ENCODE data around the gene NASP. TPM values are rescaled to one million over a fixed set of nuclear protein-coding genes. Genes with fewer than 3 reads are reported as not detected.

NASP gene
- total RNA-seq, 1 experiment from 2014 or later: 514 TPM

GRCh38 chr1:45573231-45573804 is 10.5 kb upstream of the NASP start:
- no peak overlapping the region for H2BK15ac ChIP-seq (ENCODE audit: low read depth, low read length)
- peak; percentile 64 for DNase-seq
- peaks cover 34 to 37% of the 10 kb centered on the region in 2 experiments for H3K4me1 Mint-ChIP-seq
- no peak overlapping the region for H3K23ac ChIP-seq (ENCODE audit: insufficient read length, low read depth, low read length)
- no peaks in the 10 kb centered on the region for H4K20me1 ChIP-seq (ENCODE audit: control insufficient read depth, insufficient read depth, insufficient read length)
- TF ChIP-seq, protein P1, sequence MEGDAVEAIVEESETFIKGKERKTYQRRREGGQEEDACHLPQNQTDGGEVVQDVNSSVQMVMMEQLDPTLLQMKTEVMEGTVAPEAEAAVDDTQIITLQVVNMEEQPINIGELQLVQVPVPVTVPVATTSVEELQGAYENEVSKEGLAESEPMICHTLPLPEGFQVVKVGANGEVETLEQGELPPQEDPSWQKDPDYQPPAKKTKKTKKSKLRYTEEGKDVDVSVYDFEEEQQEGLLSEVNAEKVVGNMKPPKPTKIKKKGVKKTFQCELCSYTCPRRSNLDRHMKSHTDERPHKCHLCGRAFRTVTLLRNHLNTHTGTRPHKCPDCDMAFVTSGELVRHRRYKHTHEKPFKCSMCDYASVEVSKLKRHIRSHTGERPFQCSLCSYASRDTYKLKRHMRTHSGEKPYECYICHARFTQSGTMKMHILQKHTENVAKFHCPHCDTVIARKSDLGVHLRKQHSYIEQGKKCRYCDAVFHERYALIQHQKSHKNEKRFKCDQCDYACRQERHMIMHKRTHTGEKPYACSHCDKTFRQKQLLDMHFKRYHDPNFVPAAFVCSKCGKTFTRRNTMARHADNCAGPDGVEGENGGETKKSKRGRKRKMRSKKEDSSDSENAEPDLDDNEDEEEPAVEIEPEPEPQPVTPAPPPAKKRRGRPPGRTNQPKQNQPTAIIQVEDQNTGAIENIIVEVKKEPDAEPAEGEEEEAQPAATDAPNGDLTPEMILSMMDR (conservative IDR thresholded peaks at IDR 0.05): no peak
- peak overlapping the region; percentile 0 to 64 (median 5) for H3K27ac Mint-ChIP-seq
- no peaks in the 10 kb centered on the region for H3K79me1 ChIP-seq (ENCODE audit: insufficient read depth, low read depth, low read length, poor library complexity, severe bottlenecking)
- no peak overlapping the region for H2BK120ac ChIP-seq (ENCODE audit: low read depth, low read length, poor library complexity, severe bottlenecking)
- no peaks in the 10 kb centered on the region; the same call in 1 of the 2 replicates for H3K27me3 Mint-ChIP-seq (ENCODE audit: low read depth)
- H3K4me2 ChIP-seq (ENCODE audit: insufficient read depth, insufficient read length, low read length): no peak overlapping the region
- no peaks in the 10 kb centered on the region for H3K27me3 ChIP-seq (ENCODE audit: insufficient read depth, low read length)
- H3K14ac ChIP-seq (ENCODE audit: insufficient read depth, low read length): no peak overlapping the region
- H3K27ac ChIP-seq (ENCODE audit: insufficient read length, low read depth, low read length): no peak overlapping the region
- H4K8ac ChIP-seq (replicated peaks; ENCODE audit: insufficient read length, low read depth, low read length): no peak overlapping the region
- H3K9me3 ChIP-seq (ENCODE audit: control insufficient read depth, low read depth, low read length): no peaks in the 10 kb centered on the region
- no peak overlapping the region for H4K5ac ChIP-seq (ENCODE audit: insufficient read length, low read depth, low read length)
- H2BK20ac ChIP-seq (ENCODE audit: low read depth, low read length, poor library complexity, severe bottlenecking): no peak overlapping the region
- H3T11ph ChIP-seq (ENCODE audit: low read length): no peak overlapping the region
- H3K4me1 ChIP-seq (ENCODE audit: insufficient read depth, low read length): 0 out of 2 replicates have a peak, but pooled peaks cover 2% of the 10 kb centered on the region
- H3K9me3 Mint-ChIP-seq: 0 out of 5 replicates have a peak, but pooled peaks cover 0 to 3% of the 10 kb centered on the region in 2 experiments
- H3K79me2 ChIP-seq (ENCODE audit: insufficient read depth, low read length): no peaks in the 10 kb centered on the region
- peaks cover 9 to 35% (median 18%) of the 10 kb centered on the region in 3 experiments; a peak in 6 of 7 replicates for H3K36me3 Mint-ChIP-seq (ENCODE audit: insufficient read depth in 1 of 3, low read depth in 3 of 3)
- no peak overlapping the region for H3K56ac ChIP-seq (ENCODE audit: insufficient read length, low read depth, low read length)
- no peak overlapping the region for H3K18ac ChIP-seq (ENCODE audit: insufficient read length, low read depth, low read length)
- no peak overlapping the region for H2BK5ac ChIP-seq (ENCODE audit: insufficient read length, low read length)
- no peak overlapping the region for H4K91ac ChIP-seq (ENCODE audit: insufficient read length, low read depth, low read length)
- no CpG with 5 or more reads among the region's 3 CpGs for WGBS (ENCODE audit: extremely low coverage, insufficient read length, low lambda C conversion rate)
- H3K4me3 Mint-ChIP-seq: peak overlapping the region in 1 of 2 experiments; percentile 36; a peak in 1 of 5 replicates
- H2BK12ac ChIP-seq (ENCODE audit: insufficient read length, low read depth, low read length): no peak overlapping the region
- peak overlapping the region; percentile 22 for H3K9ac ChIP-seq (ENCODE audit: extremely low read depth, insufficient read length, low read length)
- no peaks in the 10 kb centered on the region for H3K23me2 ChIP-seq (ENCODE audit: insufficient read length, low read depth, low read length, poor library complexity, severe bottlenecking)
- no peak overlapping the region for H2AFZ ChIP-seq (ENCODE audit: low read length)
- no peak overlapping the region for H2AK5ac ChIP-seq (ENCODE audit: insufficient read length, low read length)
- no peak overlapping the region for H3K4ac ChIP-seq (ENCODE audit: low read depth, low read length)

Data from H9 (cell line).